ENCODE measurements around the gene PRRT1.

GRCh38 chr6:32139590-32139989, 12.1 kb downstream of the PRRT1 start:
- TF ChIP-seq CEBPB (IDR thresholded peaks at IDR 0.05; ENCODE audit: low read depth, low read length) (no peak), POLR2A (IDR thresholded peaks at IDR 0.05; ENCODE audit: low read depth, low read length) (no peak)

Data from IMR-90 (cell line).